Spinal cord (tissue), 10 donors: ENCODE data around the gene FHOD3. TPM values are rescaled to one million over a fixed set of nuclear protein-coding genes. Genes with fewer than 3 reads are reported as not detected.

Experiments
- DNase-seq, 6 donors: peaks; one replicate each; pipeline versions ENCODE4 v3.0.0 to v3.0.0-alpha.2; 2013 to 2015; ENCODE audit warnings: low spot score in 6 of 6, low read depth in 4 of 6
- H3K27ac ChIP-seq: one replicate; pipeline ENCODE4 v1.5.1; 2013; ENCODE audit warnings: low read depth, low read length, control low read depth
- H3K27me3 ChIP-seq: one replicate; pipeline ENCODE4 v1.6.1; 2013; ENCODE audit warnings: low read length; ENCODE audit not compliant: control insufficient read depth, insufficient read depth
- H3K36me3 ChIP-seq: one replicate; pipeline ENCODE4 v1.6.1; 2013; ENCODE audit warnings: low read length; ENCODE audit not compliant: control insufficient read depth, insufficient read depth
- H3K4me1 ChIP-seq: one replicate; pipeline ENCODE4 v1.6.1; 2013; ENCODE audit warnings: low read length; ENCODE audit not compliant: control insufficient read depth, insufficient read depth
- H3K4me3 ChIP-seq: one replicate; pipeline ENCODE4 v1.5.1; 2013; ENCODE audit warnings: low read depth, low read length, control low read depth
- H3K9me3 ChIP-seq: one replicate; pipeline ENCODE4 v1.6.1; 2013; ENCODE audit warnings: low read length; ENCODE audit not compliant: control insufficient read depth, insufficient read depth
- WGBS: methylation state at CpG from one replicate; pipeline ENCODE4 v1.1.5; 2013; ENCODE audit warnings: missing lambda C conversion rate; ENCODE audit not compliant: insufficient coverage; 5-methylcytosine and 5-hydroxymethylcytosine counted together
- polyA plus RNA-seq, 2 donors: library from polyadenylated mRNA; unstranded; fragments of 120-200 nt; gene quantifications; one replicate each; pipeline ENCODE4 v1.2.1, GENCODE V29; 2013; ENCODE audit not compliant: insufficient read length in 2 of 2
- total RNA-seq, 2 donors: library from RNA; depleted of rRNA in 1 of 2; stranded (reverse); fragments of 120-200 nt in 1 of 2; fragments of >200 nt in 1 of 2; gene quantifications; one replicate each; pipeline versions ENCODE4 v1.2.3 to v1.2.4, GENCODE V29; 2013 to 2014
- donor health status: healthy.

Gene FHOD3
- total and polyA plus RNA-seq, 4 donors: 30.0 to 53.4 (median 52.1) TPM

- WGBS: 44% methylated on average over 4 of the region's 6 CpGs
- no peaks in the 10 kb centered on the region for H3K9me3 ChIP-seq
- H3K4me3 ChIP-seq: no peak overlapping the region
These were observed 5.8 kb downstream of the FHOD3 start for GRCh38 chr18:36303211-36303844.

GRCh38 chr18:36304723-36305122 lies 7.2 kb downstream of the FHOD3 start:
- no peak for DNase-seq
- H3K36me3 ChIP-seq: no peaks in the 10 kb centered on the region
- H3K4me3 ChIP-seq: no peak overlapping the region
- H3K4me1 ChIP-seq: peaks cover 6% of the 10 kb centered on the region
- H3K9me3 ChIP-seq: no peaks in the 10 kb centered on the region
- H3K27me3 ChIP-seq: no peaks in the 10 kb centered on the region
- H3K27ac ChIP-seq: no peak overlapping the region
- WGBS: no CpG with 5 or more reads among the region's 3 CpGs

More at GRCh38 chr18:36303211-36303844, 5.8 kb downstream of the FHOD3 start:
- H3K4me1 ChIP-seq: peaks cover 10% of the 10 kb centered on the region
- H3K36me3 ChIP-seq: no peaks in the 10 kb centered on the region
- DNase-seq: no peak
- H3K27me3 ChIP-seq: no peaks in the 10 kb centered on the region
- H3K27ac ChIP-seq: no peak overlapping the region

DNA sequence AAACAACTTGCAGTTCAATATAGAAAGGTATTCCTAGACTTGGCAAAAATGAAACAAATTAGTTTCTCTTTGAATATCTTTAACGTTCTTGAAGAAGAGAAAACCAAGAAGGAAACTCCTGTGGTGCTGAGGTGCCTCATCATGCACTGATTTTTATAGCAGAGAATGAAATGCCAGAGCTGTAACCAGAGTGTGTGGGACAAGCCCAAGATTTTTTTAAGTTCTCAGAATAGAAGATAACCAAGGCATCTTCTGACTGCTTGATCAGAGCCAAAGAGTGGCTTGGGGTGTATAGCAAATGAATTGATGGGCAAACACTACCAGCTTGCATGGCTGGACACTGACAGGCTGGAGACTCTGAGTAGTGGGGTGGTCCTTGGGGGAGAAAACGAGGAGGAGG lies 7.9 kb downstream of the FHOD3 start:
- WGBS: 50% methylated on average over 1 of the region's 2 CpGs
- H3K9me3 ChIP-seq: no peaks in the 10 kb centered on the region
- DNase-seq: no peak
- H3K4me1 ChIP-seq: peaks cover 2% of the 10 kb centered on the region
- no peaks in the 10 kb centered on the region for H3K27me3 ChIP-seq
- H3K36me3 ChIP-seq: no peaks in the 10 kb centered on the region
- no peak overlapping the region for H3K4me3 ChIP-seq
- H3K27ac ChIP-seq: no peak overlapping the region

- DNase-seq: no peak
- H3K9me3 ChIP-seq: no peaks in the 10 kb centered on the region
- H3K4me3 ChIP-seq: no peak overlapping the region
- no peaks in the 10 kb centered on the region for H3K4me1 ChIP-seq
- H3K36me3 ChIP-seq: peaks cover 3% of the 10 kb centered on the region
- no peak overlapping the region for H3K27ac ChIP-seq
- no peaks in the 10 kb centered on the region for H3K27me3 ChIP-seq
These were observed 10.0 kb downstream of the FHOD3 start for GRCh38 chr18:36307513-36307912.

DNA sequence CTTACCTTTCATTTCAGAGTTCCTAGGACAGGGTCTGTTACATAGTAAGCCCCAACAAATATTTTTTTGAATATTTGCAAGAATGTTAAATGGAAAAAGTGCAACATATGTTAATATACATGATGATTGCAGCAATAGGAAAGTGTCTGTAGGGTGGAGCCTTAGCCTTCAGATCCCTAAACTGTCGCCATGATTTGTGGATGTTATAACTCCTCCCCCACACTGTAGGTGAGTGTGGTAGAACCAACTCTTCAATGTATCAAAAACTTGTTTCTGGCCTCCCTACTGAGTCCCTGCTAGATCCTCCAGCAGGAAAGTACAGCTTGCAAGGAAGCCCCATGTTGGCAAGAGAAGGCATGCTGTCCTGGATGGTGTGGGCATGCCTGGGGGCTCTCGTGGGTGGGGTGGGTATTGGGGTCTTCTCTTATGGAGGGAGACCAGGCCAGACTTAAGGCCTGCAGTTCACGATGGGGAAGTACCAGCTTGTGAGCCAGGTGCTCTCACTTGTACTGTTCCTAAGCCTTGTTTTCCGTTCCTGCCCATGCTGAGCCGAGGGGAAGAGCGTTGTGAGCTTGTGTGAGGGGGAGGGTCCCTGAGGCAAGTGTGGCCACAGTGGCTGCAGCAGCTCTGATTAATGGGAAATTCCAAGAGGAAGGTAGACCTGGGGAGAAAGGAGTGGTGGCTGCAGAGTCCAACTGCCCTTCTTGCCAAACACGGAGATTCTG lies 11.4 kb downstream of the FHOD3 start:
- Histone ChIP-seq H3K36me3 (peaks cover 3% of the 10 kb centered on the region), H3K27ac (no peak overlapping the region), H3K27me3 (no peaks in the 10 kb centered on the region), H3K9me3 (no peaks in the 10 kb centered on the region), H3K4me3 (no peak overlapping the region), H3K4me1 (no peaks in the 10 kb centered on the region)
- WGBS: 79% methylated on average over 6 of the region's 7 CpGs
- no peak for DNase-seq

- Histone ChIP-seq H3K9me3 (no peaks in the 10 kb centered on the region), H3K4me3 (no peak overlapping the region), H3K27ac (no peak overlapping the region), H3K36me3 (peaks cover 3% of the 10 kb centered on the region), H3K27me3 (no peaks in the 10 kb centered on the region), H3K4me1 (no peaks in the 10 kb centered on the region)
- WGBS: 90% methylated on average over 4 of the region's 11 CpGs
- DNase-seq: peak in 1 of 6 donors; percentile 8
These were observed 12.2 kb downstream of the FHOD3 start for GRCh38 chr18:36309436-36310391.

- H3K4me1 ChIP-seq: no peaks in the 10 kb centered on the region
- H3K27me3 ChIP-seq: no peaks in the 10 kb centered on the region
These were observed 13.6 kb downstream of the FHOD3 start for GRCh38 chr18:36311026-36311570.

DNA sequence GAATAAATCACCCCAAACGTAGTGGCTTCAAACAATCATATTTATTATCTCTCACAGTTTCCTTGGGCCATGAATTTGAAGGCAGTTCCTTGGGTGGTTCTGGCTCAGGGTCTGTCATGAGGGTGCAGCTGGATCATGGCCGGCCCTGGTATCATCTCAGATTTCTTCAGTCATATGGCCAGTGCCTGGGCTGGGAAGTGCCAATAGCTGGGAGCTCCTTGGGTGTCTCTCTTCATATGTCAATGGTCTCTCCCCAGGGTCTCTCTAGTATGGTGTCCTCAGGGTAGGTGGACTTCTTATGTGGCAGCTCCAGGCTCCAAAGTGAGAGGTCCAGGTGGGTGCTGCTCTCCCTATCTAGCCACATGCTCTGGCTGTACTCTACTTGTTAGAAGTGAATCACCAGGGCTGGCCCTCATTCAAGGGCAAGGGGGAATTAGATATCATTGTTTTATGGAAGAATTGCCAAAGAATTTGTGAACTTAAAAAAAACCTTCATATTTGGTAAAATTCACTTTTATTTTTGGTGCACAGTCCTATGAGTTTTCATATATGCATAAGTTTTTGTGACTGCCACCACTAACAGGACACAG lies 15.4 kb downstream of the FHOD3 start:
- WGBS: 100% methylated on average over 1 of the region's 2 CpGs
- Histone ChIP-seq H3K4me1 (no peaks in the 10 kb centered on the region), H3K36me3 (peaks cover 3% of the 10 kb centered on the region), H3K4me3 (no peak overlapping the region), H3K27me3 (no peaks in the 10 kb centered on the region), H3K9me3 (no peaks in the 10 kb centered on the region), H3K27ac (no peak overlapping the region)
- no peak for DNase-seq

More at GRCh38 chr18:36311026-36311570, 13.6 kb downstream of the FHOD3 start:
- DNase-seq: no peak
- Histone ChIP-seq H3K36me3 (peaks cover 3% of the 10 kb centered on the region), H3K9me3 (no peaks in the 10 kb centered on the region), H3K27ac (no peak overlapping the region), H3K4me3 (no peak overlapping the region)
- 98% methylated on average over 3 of the region's 5 CpGs for WGBS

DNA sequence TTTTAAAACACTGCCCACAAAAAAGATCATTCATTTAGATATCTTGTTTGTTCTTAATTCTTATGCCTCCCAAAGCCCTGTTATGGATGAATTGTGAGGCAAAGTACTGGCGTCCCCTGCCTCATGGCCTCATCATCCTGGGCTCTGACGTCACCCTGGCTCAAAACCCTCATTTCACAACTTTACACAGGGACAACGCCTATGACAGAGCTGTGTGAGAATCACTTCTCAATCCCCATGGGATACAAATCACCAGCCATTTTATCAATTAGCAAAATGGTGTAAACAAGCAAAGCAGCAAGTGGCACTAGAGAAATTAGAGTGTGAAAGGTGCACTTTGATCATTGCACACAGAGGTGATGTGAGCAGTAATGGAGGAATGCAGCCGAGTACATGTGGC lies 16.6 kb downstream of the FHOD3 start:
- H3K36me3 ChIP-seq: peaks cover 3% of the 10 kb centered on the region
- H3K9me3 ChIP-seq: peaks cover 2% of the 10 kb centered on the region
- no peak overlapping the region for H3K4me3 ChIP-seq
- no peak overlapping the region for H3K27ac ChIP-seq
- no peaks in the 10 kb centered on the region for H3K4me1 ChIP-seq
- DNase-seq: no peak
- no peaks in the 10 kb centered on the region for H3K27me3 ChIP-seq
- 71% methylated on average over 4 of the region's 4 CpGs for WGBS
